ENCODE data around the gene PIGK. TPM values are rescaled to one million over a fixed set of nuclear protein-coding genes. Genes with fewer than 3 reads are reported as not detected.

Gene PIGK
- total and polyA plus RNA-seq, 3 donors from 2014 or later, result 11.4 to 20.7 (median 17.4) TPM

- H3K9me3 ChIP-seq, result no peaks in the 10 kb centered on the region
- 51 to 52% methylated on average over 2 of the region's 2 CpGs for WGBS, 2 donors
- no peaks in the 10 kb centered on the region for H3K4me1 ChIP-seq
- no peak for DNase-seq
- no peaks in the 10 kb centered on the region for H3K27me3 ChIP-seq
- no peak overlapping the region for H3K4me3 ChIP-seq
- H3K36me3 ChIP-seq (ENCODE audit: low read depth, missing control alignments), result no peaks in the 10 kb centered on the region
- intact Hi-C loops (cut with DNase I; ENCODE audit: low total_unique reads), result no loop called here
- H3K27ac ChIP-seq, result no peak overlapping the region
- TF ChIP-seq POLR2A (IDR thresholded peaks at IDR 0.05), result no peak
- TF ChIP-seq, protein P1, sequence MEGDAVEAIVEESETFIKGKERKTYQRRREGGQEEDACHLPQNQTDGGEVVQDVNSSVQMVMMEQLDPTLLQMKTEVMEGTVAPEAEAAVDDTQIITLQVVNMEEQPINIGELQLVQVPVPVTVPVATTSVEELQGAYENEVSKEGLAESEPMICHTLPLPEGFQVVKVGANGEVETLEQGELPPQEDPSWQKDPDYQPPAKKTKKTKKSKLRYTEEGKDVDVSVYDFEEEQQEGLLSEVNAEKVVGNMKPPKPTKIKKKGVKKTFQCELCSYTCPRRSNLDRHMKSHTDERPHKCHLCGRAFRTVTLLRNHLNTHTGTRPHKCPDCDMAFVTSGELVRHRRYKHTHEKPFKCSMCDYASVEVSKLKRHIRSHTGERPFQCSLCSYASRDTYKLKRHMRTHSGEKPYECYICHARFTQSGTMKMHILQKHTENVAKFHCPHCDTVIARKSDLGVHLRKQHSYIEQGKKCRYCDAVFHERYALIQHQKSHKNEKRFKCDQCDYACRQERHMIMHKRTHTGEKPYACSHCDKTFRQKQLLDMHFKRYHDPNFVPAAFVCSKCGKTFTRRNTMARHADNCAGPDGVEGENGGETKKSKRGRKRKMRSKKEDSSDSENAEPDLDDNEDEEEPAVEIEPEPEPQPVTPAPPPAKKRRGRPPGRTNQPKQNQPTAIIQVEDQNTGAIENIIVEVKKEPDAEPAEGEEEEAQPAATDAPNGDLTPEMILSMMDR (IDR thresholded peaks at IDR 0.05), result no peak
Observed at GRCh38 chr1:77089756-77090155, 129.5 kb downstream of the PIGK start.

GRCh38 chr1:77085109-77085508 lies 134.1 kb downstream of the PIGK start:
- Histone ChIP-seq H3K27me3 (no peaks in the 10 kb centered on the region), H3K4me1 (no peaks in the 10 kb centered on the region), H3K9me3 (no peaks in the 10 kb centered on the region), H3K36me3 (ENCODE audit: low read depth, missing control alignments) (no peaks in the 10 kb centered on the region), H3K27ac (no peak overlapping the region), H3K4me3 (no peak overlapping the region)
- intact Hi-C loops (cut with DNase I; ENCODE audit: low total_unique reads), result no loop called here
- WGBS, 2 donors, result 79 to 88% methylated on average over 1 of the region's 1 CpG
- DNase-seq, result no peak
- TF ChIP-seq, protein P1 (IDR thresholded peaks at IDR 0.05), result no peak
- TF ChIP-seq POLR2A (IDR thresholded peaks at IDR 0.05), result no peak

DNA sequence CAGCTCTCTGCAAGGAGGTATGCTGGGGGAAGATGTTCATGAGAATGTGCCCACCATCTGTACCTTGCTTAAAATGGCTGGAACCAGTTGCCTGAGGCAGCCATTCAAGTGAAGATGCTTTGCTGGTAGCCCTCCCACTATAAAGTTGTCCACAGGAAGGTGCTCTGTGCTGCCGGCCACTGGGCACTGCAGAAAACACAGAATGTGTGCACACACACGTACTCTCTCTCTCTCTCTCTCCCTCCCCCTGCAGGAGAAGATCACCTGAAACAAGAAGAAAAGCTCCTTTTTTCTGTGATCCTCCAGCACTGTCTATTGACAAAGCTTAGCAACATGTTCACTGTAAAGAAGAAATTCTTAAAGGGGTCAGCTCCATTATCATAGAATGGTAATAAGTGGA lies 134.8 kb downstream of the PIGK start:
- Histone ChIP-seq H3K27ac (no peak overlapping the region), H3K4me1 (no peaks in the 10 kb centered on the region), H3K9me3 (no peaks in the 10 kb centered on the region), H3K27me3 (no peaks in the 10 kb centered on the region), H3K36me3 (ENCODE audit: low read depth, missing control alignments) (no peaks in the 10 kb centered on the region), H3K4me3 (no peak overlapping the region)
- intact Hi-C loops (cut with DNase I; ENCODE audit: low total_unique reads), result no loop called here
- no peak for DNase-seq
- 67 to 100% methylated on average over 1 to 2 of the region's 2 CpGs for WGBS, 2 donors
- TF ChIP-seq, protein P1 (IDR thresholded peaks at IDR 0.05), result no peak
- no peak for TF ChIP-seq POLR2A (IDR thresholded peaks at IDR 0.05)

DNA sequence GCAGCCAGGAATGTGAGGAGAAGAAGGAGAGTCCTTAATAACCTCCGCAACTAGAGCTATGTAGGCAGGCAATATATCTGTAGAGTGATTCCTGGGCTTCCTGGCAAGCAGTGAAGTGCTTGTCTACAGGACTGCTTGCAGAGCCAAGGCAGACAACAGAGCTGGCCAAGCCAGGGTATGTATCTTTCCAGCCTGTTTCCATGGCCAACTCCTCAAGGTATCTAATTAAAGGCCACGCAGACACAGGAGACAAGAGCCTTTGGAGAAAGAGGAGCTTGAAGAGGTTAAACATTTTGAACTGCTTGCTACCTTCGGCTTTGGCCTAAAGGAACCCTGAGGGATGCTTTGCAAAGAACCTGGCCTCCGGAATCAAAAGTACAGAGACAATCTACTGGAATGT lies 137.4 kb downstream of the PIGK start:
- Histone ChIP-seq H3K27me3 (no peaks in the 10 kb centered on the region), H3K27ac (no peak overlapping the region), H3K4me3 (no peak overlapping the region), H3K36me3 (ENCODE audit: low read depth, missing control alignments) (no peaks in the 10 kb centered on the region), H3K9me3 (no peaks in the 10 kb centered on the region), H3K4me1 (no peaks in the 10 kb centered on the region)
- 56 to 61% methylated on average over 4 of the region's 4 CpGs for whole genome bisulfite sequencing, 2 donors
- TF ChIP-seq, protein P1 (IDR thresholded peaks at IDR 0.05), result no peak
- TF ChIP-seq POLR2A (IDR thresholded peaks at IDR 0.05), result no peak
- no peak for DNase-seq
- intact Hi-C loops (cut with DNase I; ENCODE audit: low total_unique reads), result no loop called here

DNA sequence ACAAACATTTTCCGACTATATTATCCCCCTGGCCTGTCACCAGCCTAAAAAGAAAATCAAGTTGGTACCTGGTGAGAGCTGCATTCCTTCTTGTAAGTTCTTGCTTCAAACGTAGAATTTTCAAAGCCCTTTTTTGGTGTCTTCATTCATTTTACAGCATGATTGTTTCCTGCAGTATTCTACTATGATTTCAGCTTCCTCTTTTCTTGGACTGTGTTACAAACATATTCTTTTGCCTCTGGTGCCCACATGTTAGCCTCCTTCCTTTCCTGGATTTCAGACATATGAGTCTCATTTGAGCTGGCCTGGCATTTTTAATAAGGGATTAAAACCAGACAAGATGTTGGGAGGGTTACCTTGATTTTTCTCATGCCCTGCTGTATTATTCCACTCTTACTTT lies 142.5 kb downstream of the PIGK start:
- no peak overlapping the region for H3K4me3 ChIP-seq
- DNase-seq, result no peak
- no peaks in the 10 kb centered on the region for H3K27me3 ChIP-seq
- TF ChIP-seq, protein P1 (IDR thresholded peaks at IDR 0.05), result no peak
- TF ChIP-seq POLR2A (IDR thresholded peaks at IDR 0.05), result no peak
- H3K36me3 ChIP-seq (ENCODE audit: low read depth, missing control alignments), result no peaks in the 10 kb centered on the region
- intact Hi-C loops (cut with DNase I; ENCODE audit: low total_unique reads), result no loop called here
- WGBS, 2 donors, result 85 to 86% methylated on average over 2 of the region's 2 CpGs
- no peaks in the 10 kb centered on the region for H3K9me3 ChIP-seq
- no peak overlapping the region for H3K27ac ChIP-seq
- no peaks in the 10 kb centered on the region for H3K4me1 ChIP-seq
